KBM-7 (cell line): ENCODE results near the gene GRID2.

Experiments
- DNase-seq: peaks from one replicate; pipeline ENCODE4 v3.0.0-alpha.2; 2015
- in situ Hi-C: fragments of 300-500 bp; cut with MboI; formaldehyde crosslinking; loops from 2 replicates; pipeline ENCODE4 v1.14.3; 2020; ENCODE audit warnings: low sequenced_read_pairs, low pct_unique_long_range_greater_than_20kb, mixed read lengths

GRID2 gene

GRCh38 chr4:93719552-93719951 is 1415.8 kb downstream of the GRID2 start:
- DNase-seq, result no peak
- in situ Hi-C loops, result no loop called here

DNA sequence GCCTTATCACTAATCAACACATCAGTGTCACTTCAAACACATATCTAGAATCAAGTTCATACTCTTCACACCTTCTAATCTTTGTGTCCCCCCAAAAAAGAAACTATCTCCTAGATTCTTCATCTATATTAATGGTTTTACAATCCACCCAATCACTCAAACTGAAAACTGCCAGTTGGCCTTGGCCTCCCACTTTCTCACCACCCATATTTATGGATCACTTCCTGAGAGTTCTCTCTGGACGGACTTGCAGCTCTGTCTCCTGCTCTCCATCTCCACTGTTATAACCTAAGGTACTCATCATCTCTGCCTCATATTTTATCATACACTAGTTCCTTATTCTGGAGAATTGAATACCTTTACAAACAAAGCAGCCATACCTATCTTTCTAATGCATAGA is 1418.7 kb downstream of the GRID2 start:
- in situ Hi-C loops, result no loop called here
- DNase-seq, result no peak

- in situ Hi-C loops, result no loop called here
- DNase-seq, result no peak
Observed at GRCh38 chr4:93730251-93730650, 1426.5 kb downstream of the GRID2 start.

DNA sequence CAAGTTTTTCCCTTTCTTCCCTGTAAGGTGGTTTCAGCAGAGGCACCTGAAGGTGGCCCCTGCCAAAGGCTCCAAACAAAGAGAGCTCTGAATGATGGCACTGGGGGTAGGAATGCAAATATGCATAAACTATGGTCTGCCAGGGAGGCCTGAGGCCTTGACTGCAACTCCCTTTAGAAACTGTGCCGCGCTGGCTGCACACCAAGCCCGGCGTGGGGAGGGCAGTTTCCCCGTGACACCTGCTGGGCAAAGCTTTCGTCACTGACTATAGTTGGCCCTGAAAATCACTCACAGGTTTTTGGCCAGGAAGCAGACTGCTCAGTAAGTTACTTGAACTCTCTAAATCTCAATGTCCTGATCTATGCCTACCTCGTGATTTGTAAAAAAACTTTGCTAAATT is 1427.0 kb downstream of the GRID2 start:
- no peak for DNase-seq
- in situ Hi-C loops, result no loop called here

GRCh38 chr4:93731456-93731855 is 1427.7 kb downstream of the GRID2 start:
- in situ Hi-C loops, result no loop called here
- DNase-seq, result no peak

DNA sequence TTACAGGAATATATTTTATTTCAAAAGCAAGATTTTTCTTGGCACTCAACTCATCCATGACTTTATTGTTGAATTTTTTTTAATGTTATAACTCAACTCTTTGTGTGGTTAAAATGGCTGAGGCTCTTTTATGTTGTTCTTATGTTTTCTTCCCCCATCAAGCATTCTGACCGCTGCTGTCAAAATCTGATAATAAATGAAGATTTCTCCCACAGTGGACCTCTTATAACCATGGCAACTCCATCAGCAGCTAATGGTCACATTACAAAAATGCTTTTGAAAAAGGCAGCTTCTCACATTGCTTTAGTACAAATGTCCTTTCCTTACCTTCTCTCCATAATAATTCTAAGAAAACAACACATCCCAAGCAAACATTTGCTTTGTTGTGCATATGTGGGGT is 1428.7 kb downstream of the GRID2 start:
- DNase-seq, result no peak
- in situ Hi-C loops, result no loop called here

GRCh38 chr4:93740890-93741289 is 1437.1 kb downstream of the GRID2 start:
- DNase-seq, result no peak
- in situ Hi-C loops, result no loop called here

DNA sequence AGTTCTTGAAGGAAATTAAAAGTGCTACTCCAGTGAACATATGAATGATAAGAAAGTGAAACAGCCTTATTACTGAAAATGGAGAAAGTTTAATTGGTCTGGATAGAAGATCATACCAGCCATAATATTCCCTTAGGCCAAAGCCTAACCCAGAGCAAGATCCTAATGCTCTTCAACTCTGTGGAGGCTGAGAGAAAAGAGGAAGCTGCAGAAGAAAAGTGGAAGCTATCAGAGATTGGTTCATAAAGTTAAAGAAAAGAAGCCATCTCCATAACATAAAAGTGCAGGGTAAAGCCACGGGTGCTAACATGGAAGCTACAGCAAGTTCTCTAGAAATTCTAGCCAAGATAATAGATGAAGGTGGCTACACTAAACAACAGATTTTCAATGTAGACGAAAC is 1439.3 kb downstream of the GRID2 start:
- in situ Hi-C loops, result no loop called here
- DNase-seq, result peak; percentile 7

DNA sequence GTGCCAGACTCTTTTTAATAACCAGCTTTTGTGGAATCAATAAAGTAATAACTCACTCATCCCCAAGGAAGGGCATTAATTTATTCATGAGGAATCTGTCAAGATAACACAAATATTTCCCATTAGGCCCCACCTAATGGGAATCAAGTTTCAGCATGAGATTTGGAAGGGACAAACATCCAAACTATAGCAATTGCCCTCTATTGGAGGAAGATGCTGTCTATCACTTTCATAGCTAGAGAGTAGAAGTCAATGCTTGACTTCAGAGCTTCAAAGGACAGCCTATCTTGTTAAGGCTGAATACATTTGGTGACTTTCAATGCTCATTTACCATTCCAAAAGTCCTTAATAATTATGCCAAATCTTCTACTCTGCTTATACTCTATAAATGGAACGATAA is 1439.9 kb downstream of the GRID2 start:
- no peak for DNase-seq
- in situ Hi-C loops, result no loop called here

GRCh38 chr4:93744961-93745360 is 1441.2 kb downstream of the GRID2 start:
- in situ Hi-C loops, result no loop called here
- no peak for DNase-seq

GRCh38 chr4:93746031-93746430 is 1442.3 kb downstream of the GRID2 start:
- DNase-seq, result no peak
- in situ Hi-C loops, result no loop called here

GRCh38 chr4:93747220-93747619 is 1443.5 kb downstream of the GRID2 start:
- in situ Hi-C loops, result no loop called here
- DNase-seq, result no peak

DNA sequence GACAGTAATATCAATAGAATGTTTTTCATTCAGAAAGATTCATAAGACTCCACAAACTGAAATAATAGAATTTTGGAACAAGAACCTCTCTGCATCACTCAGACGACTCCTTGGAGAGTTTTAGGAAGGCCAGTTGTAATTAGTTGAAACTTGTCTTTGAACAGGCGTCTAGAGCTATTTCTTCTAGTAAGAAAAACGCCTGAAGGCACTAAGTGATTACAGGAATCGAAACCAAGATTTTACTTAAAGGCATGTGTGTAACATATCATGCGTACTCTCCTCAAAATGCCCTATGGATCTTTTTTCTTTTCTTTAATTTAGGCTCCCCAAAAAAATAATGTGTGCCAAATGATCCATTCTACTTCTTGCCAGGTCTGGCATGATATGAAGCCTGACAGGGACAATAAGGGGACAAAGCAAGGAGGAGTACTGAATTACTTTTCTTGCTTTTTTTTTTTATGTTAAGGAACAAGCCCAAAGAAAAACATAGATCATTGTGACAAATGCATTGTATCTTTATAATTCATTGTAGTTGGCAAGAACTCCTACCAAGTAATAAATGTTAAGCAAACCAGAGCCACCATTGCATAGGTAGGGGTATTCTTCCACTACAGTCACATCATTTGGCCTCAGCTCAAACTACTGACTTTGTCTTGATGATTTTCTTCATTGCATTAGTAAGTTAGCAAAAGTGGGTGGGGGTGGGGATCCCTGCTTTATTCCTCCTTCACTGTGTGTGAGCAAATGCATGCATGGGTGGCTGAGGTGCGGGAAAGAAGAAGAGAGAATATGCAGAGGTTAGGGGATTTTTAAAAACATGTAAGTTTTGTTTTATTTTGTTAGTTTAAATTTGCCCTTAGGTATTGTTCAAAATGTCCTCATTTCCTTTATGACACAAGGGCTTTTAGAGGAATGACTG is 1444.9 kb downstream of the GRID2 start:
- in situ Hi-C loops, result no loop called here

DNA sequence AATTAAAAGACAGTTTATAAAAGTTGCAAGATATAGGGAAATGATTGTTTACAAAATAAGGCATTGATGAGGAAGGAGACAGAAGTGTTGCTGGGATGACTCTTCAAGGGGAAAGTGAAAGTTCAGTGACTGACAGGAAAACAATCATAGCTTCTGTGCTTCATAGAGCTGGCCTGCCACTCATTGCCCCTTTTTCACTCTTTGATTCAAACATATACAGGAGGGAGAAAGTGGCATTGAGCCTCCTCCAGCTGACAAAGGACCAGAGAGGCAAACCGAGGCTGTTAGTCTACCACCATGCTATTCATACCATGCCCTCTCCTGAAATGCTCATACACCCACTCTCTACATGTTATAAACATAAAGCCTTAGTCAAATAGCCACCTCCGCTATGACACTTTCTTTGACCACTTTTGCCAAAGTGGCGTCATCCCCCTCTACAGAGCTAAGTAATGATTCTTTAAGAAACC is 1445.6 kb downstream of the GRID2 start:
- in situ Hi-C loops, result no loop called here
- no peak for DNase-seq

More for the DNA sequence above, 1444.9 kb downstream of the GRID2 start:
- DNase-seq, result no peak

- in situ Hi-C loops, result no loop called here
- DNase-seq, result no peak
Observed at GRCh38 chr4:93751411-93751810, 1447.6 kb downstream of the GRID2 start.

DNA sequence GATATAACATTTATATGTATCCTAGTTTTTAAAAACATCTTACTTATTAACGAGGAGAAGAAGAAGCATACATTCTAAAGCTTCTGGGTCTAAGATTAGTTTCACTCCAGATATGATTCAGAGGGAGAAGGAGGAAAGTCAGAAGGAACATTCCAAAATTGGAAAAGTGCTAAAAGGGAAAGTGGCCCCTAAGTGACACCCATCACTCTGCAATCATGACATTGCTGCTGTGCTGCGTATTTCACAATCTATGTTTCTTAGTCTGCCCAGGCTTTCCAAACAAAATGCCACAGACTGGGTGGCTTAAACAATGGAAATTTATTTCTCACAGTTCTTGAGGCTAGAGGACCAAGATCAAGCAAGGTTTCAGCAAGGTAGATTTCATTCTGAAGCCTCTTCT is 1452.3 kb downstream of the GRID2 start:
- in situ Hi-C loops, result no loop called here
- no peak for DNase-seq

DNA sequence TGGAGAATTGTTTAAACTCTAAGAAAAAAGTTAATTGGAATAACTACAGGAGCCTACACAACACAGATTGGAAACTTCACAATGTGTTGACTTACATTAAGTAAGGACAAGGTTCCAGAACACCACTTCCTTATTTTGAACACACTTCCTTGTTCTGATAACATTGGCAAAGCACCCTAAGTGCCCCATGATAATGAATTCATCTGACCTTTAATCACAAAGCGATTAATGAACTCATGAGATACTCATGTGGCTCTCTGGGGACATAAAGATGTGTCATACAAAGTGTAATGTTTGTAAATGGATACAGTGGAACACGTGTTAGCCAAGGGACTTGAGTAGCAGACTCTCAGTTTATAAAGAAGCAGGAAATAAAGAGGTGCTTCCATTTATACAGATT is 1455.7 kb downstream of the GRID2 start:
- peak; percentile 4 for DNase-seq

GRCh38 chr4:93760284-93760683 is 1456.5 kb downstream of the GRID2 start:
- DNase-seq, result no peak
- in situ Hi-C loops, result no loop called here

More for the DNA sequence above, 1455.7 kb downstream of the GRID2 start:
- in situ Hi-C loops, result no loop called here

GRCh38 chr4:93761286-93761685 is 1457.5 kb downstream of the GRID2 start:
- in situ Hi-C loops, result no loop called here
- no peak for DNase-seq

DNA sequence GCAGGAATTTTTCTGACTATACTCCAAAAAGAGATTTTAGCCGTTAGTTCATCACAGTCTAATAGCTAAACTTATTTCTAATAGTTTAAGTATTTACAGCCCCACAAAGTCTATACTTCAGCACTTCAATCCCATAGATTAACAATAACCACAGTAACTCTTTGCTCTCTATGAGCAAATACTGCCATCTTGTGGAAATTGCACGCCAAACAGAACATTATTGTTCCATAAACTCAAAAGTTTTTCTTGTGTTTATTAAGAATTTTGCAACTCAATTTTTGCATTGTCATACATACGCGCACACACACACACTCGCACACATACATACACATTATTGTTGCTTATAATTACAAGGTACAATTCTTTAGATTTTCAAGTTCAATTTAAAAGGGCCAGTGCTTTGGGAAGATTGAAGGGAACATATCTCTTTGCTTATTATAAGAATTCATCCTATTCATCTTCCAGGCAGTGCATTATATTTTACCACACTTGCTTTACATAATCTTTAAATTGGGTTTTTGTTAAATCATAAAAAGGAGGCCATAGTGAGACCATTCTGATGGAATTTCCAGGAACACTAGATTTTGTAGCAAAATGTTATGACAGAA is 1461.0 kb downstream of the GRID2 start:
- DNase-seq, result peak; percentile 51
- in situ Hi-C loops, result no loop called here

GRCh38 chr4:93767917-93768316 is 1464.2 kb downstream of the GRID2 start:
- in situ Hi-C loops, result no loop called here

More at GRCh38 chr4:93767917-93768316, 1464.2 kb downstream of the GRID2 start:
- DNase-seq, result no peak
